Loucy (cell line): ENCODE results near the gene NHLRC2.

Experiments
- H2AFZ ChIP-seq: fragments of 200-600 bp; sonication (generic); 2 replicates; pipeline ENCODE4 v1.6.0; 2016; ENCODE audit warnings: antibody characterized with exemption, mild to moderate bottlenecking, low read length, moderate library complexity
- H3F3A ChIP-seq: fragments of 200-600 bp; 2 replicates; pipeline ENCODE4 v1.6.0; 2016; ENCODE audit warnings: antibody characterized with exemption, low read depth, mild to moderate bottlenecking
- H3K27me3 ChIP-seq: fragments of 200-600 bp; sonication (generic); 2 replicates; pipeline ENCODE4 v1.6.1; 2014; ENCODE audit warnings: low read length, mild to moderate bottlenecking; ENCODE audit not compliant: insufficient read depth, poor library complexity, severe bottlenecking
- H3K36me3 ChIP-seq: fragments of 200-600 bp; sonication (generic); 2 replicates; pipeline ENCODE4 v1.6.1; 2016; ENCODE audit warnings: low read length; ENCODE audit not compliant: insufficient read depth
- H3K4me1 ChIP-seq: fragments of 200-600 bp; sonication (generic); 2 replicates; pipeline ENCODE4 v1.5.1; 2014; ENCODE audit warnings: low read length, mild to moderate bottlenecking; ENCODE audit not compliant: insufficient read depth, poor library complexity, severe bottlenecking
- H3K4me2 ChIP-seq: fragments of 200-600 bp; sonication (generic); 2 replicates; pipeline ENCODE4 v1.6.0; 2014; ENCODE audit warnings: antibody characterized with exemption, low read length, low read depth, mild to moderate bottlenecking; ENCODE audit not compliant: poor library complexity, severe bottlenecking
- H3K4me3 ChIP-seq: fragments of 200-600 bp; sonication (generic); 2 replicates; pipeline ENCODE4 v1.5.1; 2014; ENCODE audit warnings: low read length, mild to moderate bottlenecking, mixed read lengths; ENCODE audit not compliant: poor library complexity, severe bottlenecking
- H3K79me2 ChIP-seq: fragments of 200-600 bp; sonication (generic); 2 replicates; pipeline ENCODE4 v1.6.1; 2014; ENCODE audit warnings: low read length; ENCODE audit not compliant: insufficient read depth
- H3K9ac ChIP-seq: fragments of 200-600 bp; sonication (generic); 2 replicates; pipeline ENCODE4 v1.6.0; 2014; ENCODE audit warnings: mild to moderate bottlenecking, low read depth, low read length, moderate library complexity; ENCODE audit not compliant: poor library complexity, severe bottlenecking
- H3K9me2 ChIP-seq: fragments of 200-600 bp; sonication (generic); replicated peaks from 2 replicates; pipeline ENCODE4 v1.6.1; 2016; ENCODE audit warnings: low read depth, low read length, mixed read lengths
- H3K9me3 ChIP-seq: fragments of 200-600 bp; sonication (generic); 2 replicates; pipeline ENCODE4 v1.6.1; 2014; ENCODE audit warnings: mild to moderate bottlenecking, antibody characterized with exemption, low read length, low read depth; ENCODE audit not compliant: insufficient read depth
- H4K20me1 ChIP-seq: fragments of 200-600 bp; sonication (generic); 2 replicates; pipeline ENCODE4 v1.6.0; 2014; ENCODE audit warnings: antibody characterized with exemption, low read length, mild to moderate bottlenecking; ENCODE audit not compliant: insufficient read depth, poor library complexity, severe bottlenecking
- EZH2phosphoT487 ChIP-seq: fragments of 200-600 bp; IDR thresholded peaks from 2 replicates; pipeline ENCODE4 v1.6.1; 2018; ENCODE audit warnings: antibody characterized with exemption, mild to moderate bottlenecking, moderate library complexity, borderline replicate concordance
- TF ChIP-seq, protein P1 (sequence below): fragments of 200-600 bp; sonication (generic); conservative IDR thresholded peaks from 2 replicates; pipeline ENCODE4 v1.5.1; 2014; ENCODE audit warnings: mild to moderate bottlenecking, antibody characterized with exemption, low read length

Gene NHLRC2

GRCh38 chr10:113849946-113850345 lies 4.5 kb upstream of the NHLRC2 start:
- peaks cover 90% of the 10 kb centered on the region for H3K79me2 ChIP-seq
- TF ChIP-seq, protein P1, sequence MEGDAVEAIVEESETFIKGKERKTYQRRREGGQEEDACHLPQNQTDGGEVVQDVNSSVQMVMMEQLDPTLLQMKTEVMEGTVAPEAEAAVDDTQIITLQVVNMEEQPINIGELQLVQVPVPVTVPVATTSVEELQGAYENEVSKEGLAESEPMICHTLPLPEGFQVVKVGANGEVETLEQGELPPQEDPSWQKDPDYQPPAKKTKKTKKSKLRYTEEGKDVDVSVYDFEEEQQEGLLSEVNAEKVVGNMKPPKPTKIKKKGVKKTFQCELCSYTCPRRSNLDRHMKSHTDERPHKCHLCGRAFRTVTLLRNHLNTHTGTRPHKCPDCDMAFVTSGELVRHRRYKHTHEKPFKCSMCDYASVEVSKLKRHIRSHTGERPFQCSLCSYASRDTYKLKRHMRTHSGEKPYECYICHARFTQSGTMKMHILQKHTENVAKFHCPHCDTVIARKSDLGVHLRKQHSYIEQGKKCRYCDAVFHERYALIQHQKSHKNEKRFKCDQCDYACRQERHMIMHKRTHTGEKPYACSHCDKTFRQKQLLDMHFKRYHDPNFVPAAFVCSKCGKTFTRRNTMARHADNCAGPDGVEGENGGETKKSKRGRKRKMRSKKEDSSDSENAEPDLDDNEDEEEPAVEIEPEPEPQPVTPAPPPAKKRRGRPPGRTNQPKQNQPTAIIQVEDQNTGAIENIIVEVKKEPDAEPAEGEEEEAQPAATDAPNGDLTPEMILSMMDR: no peak
- TF ChIP-seq EZH2phosphoT487: no peak
- H3K4me2 ChIP-seq: peak overlapping the region; percentile 95

DNA sequence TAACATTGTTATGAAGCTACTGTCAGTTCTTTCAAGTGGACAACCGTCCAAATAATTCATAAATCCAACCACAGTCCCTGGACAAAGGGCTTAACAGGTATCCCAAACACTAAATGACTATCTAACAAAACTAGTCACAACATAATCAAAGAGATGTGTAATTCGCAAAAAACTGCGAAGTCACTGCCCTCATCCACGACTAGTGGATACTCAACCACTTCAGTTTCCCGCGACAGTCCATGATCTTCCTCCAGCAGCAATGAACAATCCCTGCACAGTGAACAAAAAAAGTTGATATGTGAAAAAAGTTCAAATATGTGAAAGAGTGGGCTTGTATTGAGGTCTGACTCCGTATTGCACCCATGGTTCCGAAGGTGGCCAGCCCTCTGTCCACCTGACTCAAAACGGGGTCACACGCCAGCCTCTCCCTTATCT lies 866 bp upstream of the NHLRC2 start:
- Histone ChIP-seq H3K4me2 (peak overlapping the region; percentile 95), H3K27me3 (no peaks in the 10 kb centered on the region), H3K4me3 (peak overlapping the region; percentile 87), H2AFZ (peak overlapping the region; percentile 92), H3K9me2 (no peaks in the 10 kb centered on the region), H3K9ac (peak overlapping the region; percentile 97), H3K36me3 (no peaks in the 10 kb centered on the region), H3K9me3 (no peaks in the 10 kb centered on the region), H3K79me2 (peaks cover 91% of the 10 kb centered on the region), H3F3A (peaks cover 11% of the 10 kb centered on the region; the same call in 1 of the 2 replicates), H4K20me1 (peaks cover 11% of the 10 kb centered on the region), H3K4me1 (peaks cover 71% of the 10 kb centered on the region)
- no peak for TF ChIP-seq EZH2phosphoT487
- TF ChIP-seq, protein P1: no peak

More at GRCh38 chr10:113849946-113850345, 4.5 kb upstream of the NHLRC2 start:
- Histone ChIP-seq H3K36me3 (no peaks in the 10 kb centered on the region), H3K27me3 (no peaks in the 10 kb centered on the region), H4K20me1 (no peaks in the 10 kb centered on the region), H3K9ac (peak overlapping the region; percentile 97), H3F3A (peaks cover 11% of the 10 kb centered on the region; the same call in 1 of the 2 replicates), H3K9me3 (no peaks in the 10 kb centered on the region), H3K4me1 (peaks cover 75% of the 10 kb centered on the region), H3K4me3 (peak overlapping the region; percentile 87), H3K9me2 (no peaks in the 10 kb centered on the region), H2AFZ (no peak overlapping the region)

- no peak for TF ChIP-seq EZH2phosphoT487
- TF ChIP-seq, protein P1: peak; percentile 30; the same call in 1 of the 2 replicates
- Histone ChIP-seq H3K79me2 (peaks cover 91% of the 10 kb centered on the region), H3K4me1 (peaks cover 71% of the 10 kb centered on the region)
These were observed 514 bp downstream of the NHLRC2 start for GRCh38 chr10:113854761-113855588.

More at GRCh38 chr10:113854761-113855588, 514 bp downstream of the NHLRC2 start:
- H3K36me3 ChIP-seq: peaks cover 6% of the 10 kb centered on the region; the same call in 1 of the 2 replicates
- peak overlapping the region; percentile 95 for H3K4me2 ChIP-seq
- no peaks in the 10 kb centered on the region for H3K27me3 ChIP-seq
- peak overlapping the region; percentile 87 for H3K4me3 ChIP-seq
- H3F3A ChIP-seq: peaks cover 7% of the 10 kb centered on the region; the same call in 1 of the 2 replicates
- H4K20me1 ChIP-seq: peaks cover 12% of the 10 kb centered on the region
- no peaks in the 10 kb centered on the region for H3K9me3 ChIP-seq
- H3K9ac ChIP-seq: peak overlapping the region; percentile 97
- H2AFZ ChIP-seq: peak overlapping the region; percentile 92
- no peaks in the 10 kb centered on the region for H3K9me2 ChIP-seq
